Left ventricle myocardium superior (tissue), 1 donor: Measurements from ENCODE around the gene ATG2B. TPM values are rescaled to one million over a fixed set of nuclear protein-coding genes. Genes with fewer than 3 reads are reported as not detected.
"Not testable (repeated sequence)": the region's sequence is repeated elsewhere in the genome, so short reads cannot be mapped to it uniquely, and the experiment has no call there.

ENCODE experiments used
- ATAC-seq: fragments of 200-7000 bp; cut with Tn5 transposase; one replicate; pipeline ENCODE4 v1.9.1; 2020; ENCODE audit warnings: mild to moderate bottlenecking, moderate library complexity
- DNase-seq: peaks from one replicate; pipeline ENCODE4 v3.0.0-alpha.2; 2020
- intact Hi-C: fragments of 100-400 bp; cut with micrococcal nuclease; formaldehyde crosslinking; loops from one replicate; pipeline ENCODE4 v1.11.0; 2022
- total RNA-seq: library from RNA; stranded (reverse); fragmentation: NEBNext Ultra II Directional; extraction: Animal tissue kit (Norgen Biotek cat#: 25700); gene quantifications from one replicate; pipeline ENCODE4 v1.2.1, GENCODE V29; 2021
- donor health status: DM: no; HTN: yes; CAD: no; lungs with severe emphysema.

Gene ATG2B
- total RNA-seq, 1 donor from 2014 or later, result 11.5 TPM

- DNase-seq, intact Hi-C loops, ATAC-seq: not testable (repeated sequence)
These were observed 118.1 kb downstream of the ATG2B start for GRCh38 chr14:96245074-96245473.

- DNase-seq (no peak), ATAC-seq (no peak)
- intact Hi-C loops, result no loop called here
These were observed 119.4 kb downstream of the ATG2B start for GRCh38 chr14:96243785-96244184.

- ATAC-seq, result no peak
- DNase-seq, result no peak
- intact Hi-C loops, result no loop called here
These were observed 121.0 kb downstream of the ATG2B start for GRCh38 chr14:96242126-96242525.

- intact Hi-C loops, result no loop called here
- no peak for DNase-seq
- no peak for ATAC-seq
These were observed 122.5 kb downstream of the ATG2B start for GRCh38 chr14:96240641-96241040.

- ATAC-seq (no peak), DNase-seq (no peak)
- intact Hi-C loops, result no loop called here
These were observed 123.4 kb downstream of the ATG2B start for GRCh38 chr14:96239711-96240141.

GRCh38 chr14:96238676-96239265 is 124.4 kb downstream of the ATG2B start:
- ATAC-seq, result no peak
- intact Hi-C loops, result no loop called here
- DNase-seq, result no peak

DNA sequence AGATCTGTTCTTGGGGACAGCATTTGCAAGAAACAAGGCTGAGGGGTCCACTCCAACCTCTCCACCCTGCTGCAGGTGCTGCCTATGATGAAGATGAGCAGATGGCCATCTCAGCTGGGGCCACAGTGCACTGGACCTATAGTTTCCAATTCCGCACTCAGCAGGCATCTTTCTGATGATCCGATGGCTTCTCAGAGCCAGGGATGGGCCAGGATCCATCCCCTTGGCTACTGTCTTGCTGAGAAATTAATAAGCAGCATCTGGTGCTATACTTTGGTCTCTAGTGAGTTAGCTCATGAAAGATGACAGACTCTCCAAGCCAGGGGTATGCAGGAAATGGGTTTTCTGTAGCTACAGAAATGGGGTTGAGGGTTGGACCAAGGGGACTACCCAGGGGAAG is 125.5 kb downstream of the ATG2B start:
- intact Hi-C loops, result no loop called here
- DNase-seq (no peak), ATAC-seq (no peak)

GRCh38 chr14:96235426-96235825 is 127.7 kb downstream of the ATG2B start:
- DNase-seq (no peak), ATAC-seq (no peak)
- intact Hi-C loops, result no loop called here

DNA sequence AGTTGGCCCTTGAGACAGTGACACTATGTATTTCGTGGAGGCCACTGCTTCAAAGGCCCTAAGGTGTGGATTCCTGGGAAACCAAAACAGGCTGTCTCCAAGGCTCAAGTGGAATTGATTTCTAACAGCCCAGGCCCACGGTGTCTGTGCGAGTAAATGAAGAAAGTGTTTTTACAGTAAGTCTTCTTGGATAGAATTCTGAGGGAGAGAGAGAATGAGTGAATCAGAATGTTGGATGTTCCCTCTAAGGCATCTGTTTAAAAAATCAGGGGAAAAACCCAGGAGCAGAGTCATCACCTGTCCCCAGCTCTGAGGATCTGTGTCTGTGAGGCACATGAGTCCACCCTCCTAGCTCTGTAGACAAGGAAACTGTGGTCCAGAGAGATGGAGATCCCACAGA is 129.5 kb downstream of the ATG2B start:
- DNase-seq (no peak), ATAC-seq (no peak)
- intact Hi-C loops, result no loop called here

- ATAC-seq, result no peak
- no peak for DNase-seq
- intact Hi-C loops, result no loop called here
These were observed 130.6 kb downstream of the ATG2B start for GRCh38 chr14:96232506-96232905.

DNA sequence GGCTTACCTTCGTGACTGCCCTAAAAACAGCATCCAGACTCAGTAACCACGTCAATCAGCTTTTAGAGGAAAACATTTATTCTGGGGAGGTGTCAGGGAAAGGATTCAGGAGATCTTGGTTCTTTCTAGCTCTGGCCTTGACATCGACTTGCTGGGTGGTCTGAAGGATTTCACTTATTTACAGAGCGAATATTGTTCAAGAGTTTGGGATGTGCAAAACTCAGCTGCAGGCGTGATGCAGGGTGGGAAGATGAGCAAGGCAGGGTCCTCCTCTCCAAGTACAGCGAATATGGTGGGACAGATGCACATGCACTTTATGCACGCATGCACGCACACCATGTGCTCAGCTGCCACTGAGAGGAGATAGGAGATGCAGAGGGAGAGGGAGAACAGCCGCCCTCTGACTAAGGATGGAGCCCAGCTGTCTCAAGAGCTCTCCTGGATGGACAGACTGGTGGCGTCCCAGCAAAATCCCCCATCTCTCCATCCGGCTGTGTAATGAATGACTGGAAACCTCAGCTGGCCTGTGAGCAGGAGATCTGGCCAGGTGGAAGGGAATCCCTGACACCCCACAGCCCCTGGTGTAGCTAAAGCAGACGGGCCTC is 131.5 kb downstream of the ATG2B start:
- no peak for ATAC-seq
- intact Hi-C loops, result no loop called here
- DNase-seq, result no peak

GRCh38 chr14:96231056-96231455 is 132.1 kb downstream of the ATG2B start:
- intact Hi-C loops, result no loop called here
- ATAC-seq (no peak), DNase-seq (no peak)

DNA sequence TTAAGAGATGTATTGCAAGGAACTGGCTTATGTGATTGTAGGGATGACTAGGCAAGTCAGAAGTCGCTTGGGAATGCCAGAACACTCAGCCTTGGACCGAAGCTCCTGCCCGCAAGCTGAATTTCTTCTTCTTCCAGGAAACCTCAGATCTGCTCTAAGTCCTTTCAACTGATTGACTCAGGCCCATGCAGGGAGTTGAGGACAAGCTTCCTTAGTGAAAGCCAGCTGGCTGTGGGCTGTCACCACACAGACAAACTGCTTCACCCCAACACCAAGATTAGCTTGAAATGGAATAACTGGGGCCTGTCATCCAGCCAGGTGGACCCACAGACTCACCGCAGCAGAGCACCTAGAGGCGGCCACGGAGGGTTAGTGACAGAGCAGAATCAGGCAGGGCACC is 133.8 kb downstream of the ATG2B start:
- DNase-seq, result no peak
- ATAC-seq, result no peak
- intact Hi-C loops, result no loop called here

Other genes starting within 250 kb of the ATG2B start
- gene BDKRB2, start 158.5 kb downstream of the ATG2B start, total RNA-seq, result 0.57 TPM
- gene BDKRB1, start 107.1 kb downstream of the ATG2B start, total RNA-seq, result not detected
- 9.6 TPM for gene GSKIP, start 185 bp upstream of the ATG2B start, total RNA-seq
- gene AK7, start 28.8 kb upstream of the ATG2B start, total RNA-seq, result 0.27 TPM
- gene PAPOLA, start 139.0 kb upstream of the ATG2B start, total RNA-seq, result 166 TPM